ENCODE measurements around the gene SRXN1. TPM values are rescaled to one million over a fixed set of nuclear protein-coding genes. Genes with fewer than 3 reads are reported as not detected.

SRXN1 gene
- total RNA-seq, 1 experiment from 2014 or later: 80.8 TPM

DNA sequence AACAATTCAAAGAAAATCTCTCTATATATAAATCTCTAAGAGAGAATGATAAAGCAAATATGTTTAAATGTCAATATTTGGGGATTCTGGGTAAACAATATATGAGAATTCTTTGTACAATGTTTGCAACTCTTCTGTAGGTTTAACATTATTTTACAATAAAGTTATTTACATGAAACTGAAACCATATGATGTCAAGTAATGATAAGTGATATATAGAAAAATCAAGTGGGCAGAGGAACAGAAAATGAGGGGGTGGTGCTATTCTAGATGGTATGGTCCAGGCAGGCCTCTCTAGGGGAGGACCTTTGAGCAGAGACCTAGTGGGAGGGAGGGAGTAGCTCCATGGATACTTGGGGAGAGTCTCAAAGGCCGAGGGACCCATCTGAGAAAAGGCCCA, 39.0 kb upstream of the SRXN1 start:
- no TSS peak for BruUV-seq (replicated peaks)
- Histone ChIP-seq H3K4me1 (ENCODE audit: control insufficient read depth in 1 of 2, insufficient read depth in 2 of 2, low read length in 2 of 2) (no peaks in the 10 kb centered on the region), H3K36me3 (ENCODE audit: control insufficient read depth in 1 of 2, insufficient read depth in 2 of 2, low read length in 2 of 2) (no peaks in the 10 kb centered on the region), H4K20me1 (ENCODE audit: insufficient read depth) (no peaks in the 10 kb centered on the region), H3K79me2 (ENCODE audit: insufficient read depth, low read length) (no peaks in the 10 kb centered on the region), H2AFZ (ENCODE audit: low read depth, low read length, poor library complexity, severe bottlenecking) (no peak overlapping the region), H3K9ac (ENCODE audit: low read length) (no peak overlapping the region), H3K27me3 (ENCODE audit: insufficient read depth, low read length) (no peaks in the 10 kb centered on the region; the same call in 1 of the 2 replicates), H3K9me2 (ENCODE audit: insufficient read depth) (no peaks in the 10 kb centered on the region), H3K4me3 (replicated peaks in 1 of 2; ENCODE audit: low read depth in 1 of 2, low read length in 2 of 2) (no peak overlapping the region), H3K27ac (ENCODE audit: low read depth, low read length) (no peak overlapping the region), H3K9me3 (ENCODE audit: control insufficient read depth in 1 of 2, insufficient read depth in 1 of 2, low read depth in 1 of 2, low read length in 2 of 2) (no peaks in the 10 kb centered on the region), H3K4me2 (ENCODE audit: low read length) (no peak overlapping the region)
- intact Hi-C loops (cut with micrococcal nuclease): no loop called here
- CTCF ChIA-PET: no interaction called here
- POLR2A ChIA-PET: no interaction called here
- ATAC-seq (no peak), DNase-seq (ENCODE audit: low read depth, low spot score) (no peak)
- no peak for TF ChIP-seq RAD21 (IDR thresholded peaks at IDR 0.05; ENCODE audit: low read depth)
- no peak for TF ChIP-seq EZH2phosphoT487 (IDR thresholded peaks at IDR 0.05; ENCODE audit: borderline replicate concordance)
- no peak for TF ChIP-seq TCF7L2 (IDR thresholded peaks at IDR 0.05; ENCODE audit: borderline replicate concordance, extremely low read depth, insufficient read depth, insufficient read length)
- no peak for TF ChIP-seq EZH2 (IDR thresholded peaks at IDR 0.05)
- RAD21 ChIA-PET (ENCODE audit: low non-redundant PET in 1 of 2, low total read pairs in 2 of 2, uncharacterized antibody in 2 of 2, unreplicated experiment in 2 of 2): no interaction called here

DNA sequence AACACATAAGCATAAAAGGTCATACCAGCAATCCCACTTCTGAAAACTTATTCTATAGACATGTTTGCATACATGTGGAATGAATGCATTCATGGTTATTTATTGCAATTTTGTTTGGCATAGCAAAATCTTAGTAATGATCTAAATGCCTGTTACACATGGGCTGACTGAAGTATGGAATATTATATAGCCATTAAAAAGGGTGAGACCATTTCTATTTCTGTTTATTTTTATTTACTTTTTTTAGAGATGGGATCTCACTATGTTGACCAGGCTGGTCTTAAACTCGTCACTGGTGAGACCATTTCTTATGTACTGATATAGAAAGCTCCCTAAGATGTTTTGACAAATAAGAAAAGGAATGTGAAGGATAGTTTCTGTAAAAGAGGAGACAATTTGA, 36.9 kb upstream of the SRXN1 start:
- ChIA-PET RAD21 (ENCODE audit: low non-redundant PET in 1 of 2, low total read pairs in 2 of 2, uncharacterized antibody in 2 of 2, unreplicated experiment in 2 of 2) (no interaction called here), CTCF (no interaction called here), POLR2A (no interaction called here)
- H3K9me3 ChIP-seq (ENCODE audit: control insufficient read depth in 1 of 2, insufficient read depth in 1 of 2, low read depth in 1 of 2, low read length in 2 of 2): no peaks in the 10 kb centered on the region
- TF ChIP-seq ELF1 (IDR thresholded peaks at IDR 0.05; ENCODE audit: borderline replicate concordance, low read depth) (no peak), TCF7L2 (IDR thresholded peaks at IDR 0.05; ENCODE audit: borderline replicate concordance, extremely low read depth, insufficient read depth, insufficient read length) (no peak), ZNF274 (IDR thresholded peaks at IDR 0.05; ENCODE audit: low read depth, low read length) (no peak), EZH2 (IDR thresholded peaks at IDR 0.05) (no peak), JUND (IDR thresholded peaks at IDR 0.05) (no peak), CBX3 (IDR thresholded peaks at IDR 0.05; ENCODE audit: low read depth) (no peak), RAD21 (IDR thresholded peaks at IDR 0.05; ENCODE audit: low read depth) (no peak), FOSL1 (IDR thresholded peaks at IDR 0.05; ENCODE audit: low read depth) (no peak), POLR2A (IDR thresholded peaks at IDR 0.05; ENCODE audit: borderline replicate concordance, extremely low read depth, insufficient read depth, insufficient read length) (no peak)
- TF ChIP-seq, protein P1, sequence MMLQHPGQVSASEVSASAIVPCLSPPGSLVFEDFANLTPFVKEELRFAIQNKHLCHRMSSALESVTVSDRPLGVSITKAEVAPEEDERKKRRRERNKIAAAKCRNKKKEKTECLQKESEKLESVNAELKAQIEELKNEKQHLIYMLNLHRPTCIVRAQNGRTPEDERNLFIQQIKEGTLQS (IDR thresholded peaks at IDR 0.05): no peak
- TF ChIP-seq, protein P2, sequence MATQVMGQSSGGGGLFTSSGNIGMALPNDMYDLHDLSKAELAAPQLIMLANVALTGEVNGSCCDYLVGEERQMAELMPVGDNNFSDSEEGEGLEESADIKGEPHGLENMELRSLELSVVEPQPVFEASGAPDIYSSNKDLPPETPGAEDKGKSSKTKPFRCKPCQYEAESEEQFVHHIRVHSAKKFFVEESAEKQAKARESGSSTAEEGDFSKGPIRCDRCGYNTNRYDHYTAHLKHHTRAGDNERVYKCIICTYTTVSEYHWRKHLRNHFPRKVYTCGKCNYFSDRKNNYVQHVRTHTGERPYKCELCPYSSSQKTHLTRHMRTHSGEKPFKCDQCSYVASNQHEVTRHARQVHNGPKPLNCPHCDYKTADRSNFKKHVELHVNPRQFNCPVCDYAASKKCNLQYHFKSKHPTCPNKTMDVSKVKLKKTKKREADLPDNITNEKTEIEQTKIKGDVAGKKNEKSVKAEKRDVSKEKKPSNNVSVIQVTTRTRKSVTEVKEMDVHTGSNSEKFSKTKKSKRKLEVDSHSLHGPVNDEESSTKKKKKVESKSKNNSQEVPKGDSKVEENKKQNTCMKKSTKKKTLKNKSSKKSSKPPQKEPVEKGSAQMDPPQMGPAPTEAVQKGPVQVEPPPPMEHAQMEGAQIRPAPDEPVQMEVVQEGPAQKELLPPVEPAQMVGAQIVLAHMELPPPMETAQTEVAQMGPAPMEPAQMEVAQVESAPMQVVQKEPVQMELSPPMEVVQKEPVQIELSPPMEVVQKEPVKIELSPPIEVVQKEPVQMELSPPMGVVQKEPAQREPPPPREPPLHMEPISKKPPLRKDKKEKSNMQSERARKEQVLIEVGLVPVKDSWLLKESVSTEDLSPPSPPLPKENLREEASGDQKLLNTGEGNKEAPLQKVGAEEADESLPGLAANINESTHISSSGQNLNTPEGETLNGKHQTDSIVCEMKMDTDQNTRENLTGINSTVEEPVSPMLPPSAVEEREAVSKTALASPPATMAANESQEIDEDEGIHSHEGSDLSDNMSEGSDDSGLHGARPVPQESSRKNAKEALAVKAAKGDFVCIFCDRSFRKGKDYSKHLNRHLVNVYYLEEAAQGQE (IDR thresholded peaks at IDR 0.05; ENCODE audit: low read depth): no peak
- TF ChIP-seq, protein P3, sequence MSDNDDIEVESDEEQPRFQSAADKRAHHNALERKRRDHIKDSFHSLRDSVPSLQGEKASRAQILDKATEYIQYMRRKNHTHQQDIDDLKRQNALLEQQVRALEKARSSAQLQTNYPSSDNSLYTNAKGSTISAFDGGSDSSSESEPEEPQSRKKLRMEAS (IDR thresholded peaks at IDR 0.05): no peak
- TF ChIP-seq, protein P4, sequence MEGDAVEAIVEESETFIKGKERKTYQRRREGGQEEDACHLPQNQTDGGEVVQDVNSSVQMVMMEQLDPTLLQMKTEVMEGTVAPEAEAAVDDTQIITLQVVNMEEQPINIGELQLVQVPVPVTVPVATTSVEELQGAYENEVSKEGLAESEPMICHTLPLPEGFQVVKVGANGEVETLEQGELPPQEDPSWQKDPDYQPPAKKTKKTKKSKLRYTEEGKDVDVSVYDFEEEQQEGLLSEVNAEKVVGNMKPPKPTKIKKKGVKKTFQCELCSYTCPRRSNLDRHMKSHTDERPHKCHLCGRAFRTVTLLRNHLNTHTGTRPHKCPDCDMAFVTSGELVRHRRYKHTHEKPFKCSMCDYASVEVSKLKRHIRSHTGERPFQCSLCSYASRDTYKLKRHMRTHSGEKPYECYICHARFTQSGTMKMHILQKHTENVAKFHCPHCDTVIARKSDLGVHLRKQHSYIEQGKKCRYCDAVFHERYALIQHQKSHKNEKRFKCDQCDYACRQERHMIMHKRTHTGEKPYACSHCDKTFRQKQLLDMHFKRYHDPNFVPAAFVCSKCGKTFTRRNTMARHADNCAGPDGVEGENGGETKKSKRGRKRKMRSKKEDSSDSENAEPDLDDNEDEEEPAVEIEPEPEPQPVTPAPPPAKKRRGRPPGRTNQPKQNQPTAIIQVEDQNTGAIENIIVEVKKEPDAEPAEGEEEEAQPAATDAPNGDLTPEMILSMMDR (IDR thresholded peaks at IDR 0.05 in 2 of 3, conservative IDR thresholded peaks at IDR 0.05 in 1 of 3; ENCODE audit: borderline replicate concordance in 1 of 3, insufficient read depth in 1 of 3, low read depth in 2 of 3, low read length in 2 of 3): no peak
- H3K27me3 ChIP-seq (ENCODE audit: insufficient read depth, low read length): no peaks in the 10 kb centered on the region; the same call in 1 of the 2 replicates
- DNase-seq (ENCODE audit: low read depth, low spot score) (no peak), ATAC-seq (no peak)
- H3K27ac ChIP-seq (ENCODE audit: low read depth, low read length): no peak overlapping the region
- no peaks in the 10 kb centered on the region for H3K79me2 ChIP-seq (ENCODE audit: insufficient read depth, low read length)
- no peak overlapping the region for H3K4me3 ChIP-seq (replicated peaks in 1 of 2; ENCODE audit: low read depth in 1 of 2, low read length in 2 of 2)
- no peak overlapping the region for H3K9ac ChIP-seq (ENCODE audit: low read length)
- H3K9me2 ChIP-seq (ENCODE audit: insufficient read depth): no peaks in the 10 kb centered on the region
- no peak overlapping the region for H2AFZ ChIP-seq (ENCODE audit: low read depth, low read length, poor library complexity, severe bottlenecking)
- BruUV-seq (replicated peaks): no TSS peak
- H3K4me1 ChIP-seq (ENCODE audit: control insufficient read depth in 1 of 2, insufficient read depth in 2 of 2, low read length in 2 of 2): no peaks in the 10 kb centered on the region
- no peaks in the 10 kb centered on the region for H3K36me3 ChIP-seq (ENCODE audit: control insufficient read depth in 1 of 2, insufficient read depth in 2 of 2, low read length in 2 of 2)
- intact Hi-C loops (cut with micrococcal nuclease): no loop called here
- H4K20me1 ChIP-seq (ENCODE audit: insufficient read depth): no peaks in the 10 kb centered on the region
- no peak overlapping the region for H3K4me2 ChIP-seq (ENCODE audit: low read length)
